SK-N-MC (cell line): ENCODE data around the gene PXMP2.

Source experiments
- EZH2 ChIP-seq: fragments of 200-600 bp; sonication (generic); IDR thresholded peaks from one replicate; pipeline ENCODE4 v1.6.1; 2017; ENCODE audit warnings: antibody characterized with exemption
- FOXP2 ChIP-seq: optimal IDR thresholded peaks from 2 replicates; pipeline ENCODE3; 2011; ENCODE audit warnings: mild to moderate bottlenecking, moderate library complexity; ENCODE audit not compliant: insufficient read depth; ENCODE audit errors: extremely low read length, control extremely low read depth
- POLR2AphosphoS5 ChIP-seq: IDR thresholded peaks from 2 replicates; pipeline ENCODE4 v1.6.1; 2012; ENCODE audit warnings: mild to moderate bottlenecking, low read depth, low read length, borderline replicate concordance

DNA sequence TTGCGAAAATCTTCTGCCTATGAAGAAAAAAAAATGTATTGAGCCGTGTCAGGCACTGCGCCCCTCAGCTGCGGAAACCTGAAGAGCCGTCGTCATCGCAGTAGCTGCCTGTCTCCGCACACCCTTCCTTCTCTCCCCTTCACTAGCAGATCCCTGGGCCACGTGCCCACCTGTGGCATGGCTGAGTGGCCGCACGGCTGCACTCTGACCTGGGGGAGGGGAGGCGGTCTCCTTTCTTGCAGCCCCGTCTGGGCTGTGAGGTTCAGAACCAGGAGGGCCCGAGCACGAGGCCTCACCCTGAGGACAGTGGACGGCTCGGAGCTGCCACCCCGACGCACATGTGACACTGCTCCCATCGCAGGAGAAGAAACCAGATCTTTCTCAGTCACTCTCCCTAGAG lies 48.1 kb downstream of the PXMP2 start:
- TF ChIP-seq POLR2AphosphoS5, result no peak
- TF ChIP-seq EZH2, result no peak
- TF ChIP-seq FOXP2, result no peak
